Measurements from ENCODE around the gene TIGAR. TPM values are rescaled to one million over a fixed set of nuclear protein-coding genes. Genes with fewer than 3 reads are reported as not detected.

Gene TIGAR
- total RNA-seq, 1 experiment from 2014 or later, result 4.6 TPM

DNA sequence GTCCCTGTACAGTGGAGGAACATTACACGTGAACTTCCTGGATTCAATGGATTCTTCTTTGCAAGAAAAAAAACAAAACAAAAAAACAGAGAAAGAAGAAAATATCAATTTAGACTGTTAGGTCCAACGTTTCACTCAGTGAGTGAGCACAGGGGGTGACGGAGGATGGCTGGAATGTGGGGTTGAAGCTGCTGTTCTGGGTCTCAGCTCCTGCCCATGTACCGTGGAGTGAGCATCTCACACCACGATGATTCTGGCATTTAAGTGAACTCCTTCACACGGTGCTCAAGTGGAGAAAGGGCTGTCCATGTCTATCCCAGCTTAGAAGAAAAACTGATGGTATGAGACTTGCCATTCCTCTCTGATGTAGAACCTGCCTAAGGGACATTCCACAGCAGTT, 24.3 kb upstream of the TIGAR start:
- Histone ChIP-seq H4K20me1 (ENCODE audit: low read length) (no peaks in the 10 kb centered on the region), H3K36me3 (ENCODE audit: low read depth, low read length) (no peaks in the 10 kb centered on the region), H3K9ac (ENCODE audit: low read length) (no peak overlapping the region), H3K27ac (ENCODE audit: low read length) (no peak overlapping the region), H3K27me3 (ENCODE audit: low read length) (peaks cover 76% of the 10 kb centered on the region), H3F3A (ENCODE audit: low read length, unreplicated experiment) (no peaks in the 10 kb centered on the region), H3K79me2 (ENCODE audit: low read length) (no peaks in the 10 kb centered on the region), H3K4me1 (ENCODE audit: insufficient read depth, low read length) (no peaks in the 10 kb centered on the region), H2AFZ (ENCODE audit: low read length) (no peak overlapping the region), H3K9me3 (ENCODE audit: low read length) (no peaks in the 10 kb centered on the region), H3K9me2 (replicated peaks; ENCODE audit: low read length) (no peaks in the 10 kb centered on the region), H3K4me3 (ENCODE audit: low read length) (no peak overlapping the region), H3K4me2 (ENCODE audit: low read length) (no peak overlapping the region)
- intact Hi-C loops (cut with micrococcal nuclease), result no loop called here
- ChIA-PET CTCF (no interaction called here), POLR2A (ENCODE audit: unreplicated experiment) (no interaction called here)
- no TSS peak for BruUV-seq (replicated peaks)
- ATAC-seq (no peak), DNase-seq (no peak)
- TF ChIP-seq EZH2 (IDR thresholded peaks at IDR 0.05; ENCODE audit: low read length, unreplicated experiment) (no peak), EZH2phosphoT487 (IDR thresholded peaks at IDR 0.05; ENCODE audit: borderline replicate concordance, low read length) (no peak)
- TF ChIP-seq, protein P1, sequence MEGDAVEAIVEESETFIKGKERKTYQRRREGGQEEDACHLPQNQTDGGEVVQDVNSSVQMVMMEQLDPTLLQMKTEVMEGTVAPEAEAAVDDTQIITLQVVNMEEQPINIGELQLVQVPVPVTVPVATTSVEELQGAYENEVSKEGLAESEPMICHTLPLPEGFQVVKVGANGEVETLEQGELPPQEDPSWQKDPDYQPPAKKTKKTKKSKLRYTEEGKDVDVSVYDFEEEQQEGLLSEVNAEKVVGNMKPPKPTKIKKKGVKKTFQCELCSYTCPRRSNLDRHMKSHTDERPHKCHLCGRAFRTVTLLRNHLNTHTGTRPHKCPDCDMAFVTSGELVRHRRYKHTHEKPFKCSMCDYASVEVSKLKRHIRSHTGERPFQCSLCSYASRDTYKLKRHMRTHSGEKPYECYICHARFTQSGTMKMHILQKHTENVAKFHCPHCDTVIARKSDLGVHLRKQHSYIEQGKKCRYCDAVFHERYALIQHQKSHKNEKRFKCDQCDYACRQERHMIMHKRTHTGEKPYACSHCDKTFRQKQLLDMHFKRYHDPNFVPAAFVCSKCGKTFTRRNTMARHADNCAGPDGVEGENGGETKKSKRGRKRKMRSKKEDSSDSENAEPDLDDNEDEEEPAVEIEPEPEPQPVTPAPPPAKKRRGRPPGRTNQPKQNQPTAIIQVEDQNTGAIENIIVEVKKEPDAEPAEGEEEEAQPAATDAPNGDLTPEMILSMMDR (conservative IDR thresholded peaks at IDR 0.05; ENCODE audit: low read depth, low read length), result no peak

- Histone ChIP-seq H3K9me3 (ENCODE audit: low read length) (no peaks in the 10 kb centered on the region), H3K4me3 (ENCODE audit: low read length) (no peak overlapping the region), H2AFZ (ENCODE audit: low read length) (no peak overlapping the region), H3K4me1 (ENCODE audit: insufficient read depth, low read length) (no peaks in the 10 kb centered on the region), H3K27me3 (ENCODE audit: low read length) (peaks cover 76% of the 10 kb centered on the region), H3K36me3 (ENCODE audit: low read depth, low read length) (no peaks in the 10 kb centered on the region), H3K4me2 (ENCODE audit: low read length) (no peak overlapping the region), H3K9me2 (replicated peaks; ENCODE audit: low read length) (no peaks in the 10 kb centered on the region), H3K9ac (ENCODE audit: low read length) (no peak overlapping the region), H3K79me2 (ENCODE audit: low read length) (no peaks in the 10 kb centered on the region), H3K27ac (ENCODE audit: low read length) (no peak overlapping the region), H3F3A (ENCODE audit: low read length, unreplicated experiment) (no peaks in the 10 kb centered on the region), H4K20me1 (ENCODE audit: low read length) (no peaks in the 10 kb centered on the region)
- TF ChIP-seq EZH2 (IDR thresholded peaks at IDR 0.05; ENCODE audit: low read length, unreplicated experiment), result no peak
- no peak for DNase-seq
- CTCF ChIA-PET, result no interaction called here
- POLR2A ChIA-PET (ENCODE audit: unreplicated experiment), result no interaction called here
- no TSS peak for BruUV-seq (replicated peaks)
- intact Hi-C loops (cut with micrococcal nuclease), result no loop called here
- no peak for ATAC-seq
These were observed 23.4 kb upstream of the TIGAR start for GRCh38 chr12:4297617-4298016.

- Histone ChIP-seq H4K20me1 (ENCODE audit: low read length) (no peaks in the 10 kb centered on the region), H3K27ac (ENCODE audit: low read length) (no peak overlapping the region), H3K36me3 (ENCODE audit: low read depth, low read length) (no peaks in the 10 kb centered on the region), H2AFZ (ENCODE audit: low read length) (no peak overlapping the region), H3K27me3 (ENCODE audit: low read length) (peaks cover 79% of the 10 kb centered on the region), H3K4me2 (ENCODE audit: low read length) (no peak overlapping the region), H3K4me1 (ENCODE audit: insufficient read depth, low read length) (no peaks in the 10 kb centered on the region), H3K79me2 (ENCODE audit: low read length) (no peaks in the 10 kb centered on the region), H3K9me3 (ENCODE audit: low read length) (no peaks in the 10 kb centered on the region), H3F3A (ENCODE audit: low read length, unreplicated experiment) (no peaks in the 10 kb centered on the region), H3K9me2 (replicated peaks; ENCODE audit: low read length) (no peaks in the 10 kb centered on the region), H3K9ac (ENCODE audit: low read length) (no peak overlapping the region), H3K4me3 (ENCODE audit: low read length) (no peak overlapping the region)
- no peak for DNase-seq
- TF ChIP-seq EZH2phosphoT487 (IDR thresholded peaks at IDR 0.05; ENCODE audit: borderline replicate concordance, low read length), result no peak
- TF ChIP-seq, protein P1 (conservative IDR thresholded peaks at IDR 0.05; ENCODE audit: low read depth, low read length), result no peak
- TF ChIP-seq EZH2 (IDR thresholded peaks at IDR 0.05; ENCODE audit: low read length, unreplicated experiment), result no peak
- CTCF ChIA-PET, result no interaction called here
- POLR2A ChIA-PET (ENCODE audit: unreplicated experiment), result no interaction called here
- intact Hi-C loops (cut with micrococcal nuclease), result no loop called here
- no peak for ATAC-seq
- no TSS peak for BruUV-seq (replicated peaks)
These were observed 20.1 kb upstream of the TIGAR start for GRCh38 chr12:4300883-4301282.

Data from PC-3 (cell line).